K562 (cell line): ENCODE measurements around the gene PRSS50. TPM values are rescaled to one million over a fixed set of nuclear protein-coding genes. Genes with fewer than 3 reads are reported as not detected.

ENCODE experiments used
- ATAC-seq: fragments of 200-7000 bp; cut with Tn5 transposase; 3 replicates; pipeline ENCODE4 v1.9.1; 2020; ENCODE audit warnings: moderate library complexity
- BruUV-seq: library from RNA; stranded (reverse); fragments of 400-500 nt; replicated peaks from 2 replicates; lab custom pipeline; 2021; lab: Mats Ljungman, UMichigan
- CTCF ChIA-PET: fragments of 300-600 bp; formaldehyde crosslinking; extraction: SDS; loops from one replicate; lab custom pipeline; 2021; ENCODE audit warnings: low intra/inter-chr PET ratio; lab: Yijun Ruan, JAX
- POLR2A ChIA-PET: fragments of 300-600, 350-650 bp; sonication (Branson Sonifier 250); formaldehyde crosslinking; extraction: SDS; loops from one replicate; lab custom pipeline; 2021; ENCODE audit warnings: antibody characterized with exemption, inconsistent platforms; lab: Yijun Ruan, JAX
- DNase-seq, 4 experiments: peaks; one replicate each; pipeline versions ENCODE4 v3.0.0 to v3.0.0-alpha.2; 2011 to 2018; ENCODE audit warnings: low spot score in 3 of 4, mixed read lengths in 3 of 4; ENCODE audit errors: extremely low read depth in 1 of 4
- FAIRE-seq: peaks from 2 replicates; lab custom pipeline; 2011; peaks lifted over from hg19 to GRCh38; lab: Jason Lieb, UNC
- H2AFZ ChIP-seq: 2 replicates; pipeline ENCODE4 v1.6.0; 2011; ENCODE audit warnings: low read depth, low read length, control low read depth, inconsistent platforms
- H3K27ac ChIP-seq: fragments of 200-600 bp; 3 replicates; pipeline ENCODE4 v1.8.0; 2011; ENCODE audit warnings: low read depth, mild to moderate bottlenecking, control low read depth, inconsistent platforms, low read length, moderate library complexity, mixed read lengths; ENCODE audit errors: extremely low read depth
- H3K27me3 ChIP-seq, 2 experiments: fragments of 300-600 bp in 1 of 2; 2 replicates in 1 of 2; 3 replicates in 1 of 2; pipeline versions ENCODE4 v1.6.0 to v1.8.0; 2011; ENCODE audit warnings: inconsistent platforms in 2 of 2, low read length in 2 of 2, mild to moderate bottlenecking in 1 of 2, mixed read lengths in 1 of 2, moderate library complexity in 1 of 2; ENCODE audit not compliant: control insufficient read depth in 2 of 2, insufficient read depth in 2 of 2
- H3K36me3 ChIP-seq: fragments of 300-600 bp; 3 replicates; pipeline ENCODE4 v1.8.0; 2011; ENCODE audit warnings: mild to moderate bottlenecking, low read length, inconsistent platforms; ENCODE audit not compliant: control insufficient read depth, insufficient read depth
- H3K4me1 ChIP-seq, 2 experiments: fragments of 200-600 bp in 1 of 2; replicated peaks in 1 of 2; 2 replicates in 1 of 2; 3 replicates in 1 of 2; pipeline versions ENCODE4 v1.5.1 to v1.8.0; 2011; ENCODE audit warnings: inconsistent platforms in 2 of 2, low read length in 2 of 2, mild to moderate bottlenecking in 1 of 2, mixed read lengths in 1 of 2, moderate library complexity in 1 of 2; ENCODE audit not compliant: control insufficient read depth in 2 of 2, insufficient read depth in 2 of 2
- H3K4me2 ChIP-seq: 2 replicates; pipeline ENCODE4 v1.6.1; 2011; ENCODE audit warnings: low read length, control low read depth, inconsistent platforms, mixed read lengths; ENCODE audit not compliant: insufficient read depth
- H3K4me3 ChIP-seq: fragments of 200-600 bp; sonication (generic), shearing (Covaris generic); 2 replicates; pipeline ENCODE4 v1.5.1; 2016; ENCODE audit warnings: control low read depth, inconsistent platforms
- H3K79me2 ChIP-seq: fragments of 200-600 bp; 3 replicates; pipeline ENCODE4 v1.8.0; 2011; ENCODE audit warnings: low read length, inconsistent platforms; ENCODE audit not compliant: control insufficient read depth, insufficient read depth
- H3K9ac ChIP-seq, 2 experiments: 2 replicates each; pipeline versions ENCODE4 v1.6.0 to v1.6.1; 2011; ENCODE audit warnings: low read depth in 2 of 2, low read length in 2 of 2, control low read depth in 1 of 2, inconsistent platforms in 1 of 2, mild to moderate bottlenecking in 1 of 2, mixed read lengths in 1 of 2; ENCODE audit not compliant: insufficient read depth in 1 of 2
- H3K9me1 ChIP-seq: one replicate; pipeline ENCODE4 v1.6.0; 2011; ENCODE audit warnings: inconsistent platforms, mild to moderate bottlenecking, low read length, moderate library complexity; ENCODE audit not compliant: control insufficient read depth, insufficient read depth
- H3K9me3 ChIP-seq: replicated peaks from 2 replicates; pipeline ENCODE4 v1.5.1; 2011; ENCODE audit warnings: low read depth, low read length, inconsistent platforms; ENCODE audit not compliant: control insufficient read depth, insufficient read depth
- H4K20me1 ChIP-seq: replicated peaks from 2 replicates; pipeline ENCODE4 v1.6.1; 2011; ENCODE audit warnings: low read length, inconsistent platforms, mixed read lengths; ENCODE audit not compliant: control insufficient read depth, insufficient read depth
- BRD9 ChIP-seq: fragments of 450-650 bp; IDR thresholded peaks from 2 replicates; pipeline ENCODE4 v1.6.1; 2018; ENCODE audit warnings: low read depth; ENCODE audit not compliant: partially characterized antibody
- CSDE1 ChIP-seq, 2 experiments: fragments of 450-650 bp; IDR thresholded peaks; 2 replicates each; pipeline ENCODE4 v1.6.1; 2016; ENCODE audit warnings: mild to moderate bottlenecking in 1 of 2
- DLX4 ChIP-seq: fragments of 250-450 bp; sonication (Bioruptor Pico); IDR thresholded peaks from 2 replicates; pipeline ENCODE4 v1.6.1; 2021; ENCODE audit warnings: mild to moderate bottlenecking
- E2F8 ChIP-seq: fragments of 450-650 bp; IDR thresholded peaks from 2 replicates; pipeline ENCODE4 v1.7.1; 2018; ENCODE audit warnings: mild to moderate bottlenecking, low read depth; ENCODE audit not compliant: partially characterized antibody
- HMG20A ChIP-seq: fragments of 450-650 bp; formaldehyde crosslinking; conservative IDR thresholded peaks from 2 replicates; pipeline ENCODE4 v1.4.0; 2020; ENCODE audit warnings: mild to moderate bottlenecking, mixed read lengths
- KAT8 ChIP-seq: fragments of 450-650 bp; IDR thresholded peaks from 2 replicates; pipeline ENCODE4 v1.6.1; 2016; ENCODE audit warnings: low read depth, mild to moderate bottlenecking
- MCM2 ChIP-seq: fragments of 450-650 bp; IDR thresholded peaks from 2 replicates; pipeline ENCODE4 v1.6.1; 2017; ENCODE audit warnings: low read depth, mild to moderate bottlenecking
- NR2F6 ChIP-seq: fragments of 450-650 bp; formaldehyde crosslinking; IDR thresholded peaks from 2 replicates; pipeline ENCODE4 v1.4.0; 2020; ENCODE audit warnings: mild to moderate bottlenecking
- NR4A1 ChIP-seq, 2 experiments: fragments of 250-450 bp in 1 of 2; fragments of 450-650 bp in 1 of 2; sonication (Bioruptor Pico) in 1 of 2; IDR thresholded peaks; 2 replicates each; pipeline versions ENCODE4 v1.4.0 to v1.6.1; 2016 to 2020; ENCODE audit warnings: mild to moderate bottlenecking in 2 of 2, missing compliant biosample characterization in 1 of 2, missing genetic modification characterization in 1 of 2, moderate library complexity in 1 of 2
- NUFIP1 ChIP-seq: fragments of 450-650 bp; IDR thresholded peaks from 2 replicates; pipeline ENCODE4 v1.6.1; 2018; ENCODE audit not compliant: partially characterized antibody
- PBX2 ChIP-seq, 2 experiments: IDR thresholded peaks in 1 of 2; conservative IDR thresholded peaks in 1 of 2; 2 replicates each; pipeline ENCODE4 v1.6.1; 2016; ENCODE audit warnings: low read depth in 2 of 2, mild to moderate bottlenecking in 1 of 2, missing compliant biosample characterization in 1 of 2, missing genetic modification characterization in 1 of 2, moderate library complexity in 1 of 2
- POLR2AphosphoS2 ChIP-seq: IDR thresholded peaks from 2 replicates; pipeline ENCODE4 v1.6.1; 2012; ENCODE audit warnings: low read length, improper control_type of control experiment
- SNIP1 ChIP-seq: fragments of 450-650 bp; IDR thresholded peaks from 2 replicates; pipeline ENCODE4 v1.7.1; 2017; ENCODE audit warnings: low read depth, mild to moderate bottlenecking
- WGBS: fragments of 100-300 bp; shearing (Covaris generic); methylation state at CpG from one replicate; pipeline ENCODE4 v1.1.6; 2016; ENCODE audit warnings: low coverage, mixed read lengths; ENCODE audit not compliant: insufficient coverage; ENCODE audit errors: missing lambda C conversion rate; 5-methylcytosine and 5-hydroxymethylcytosine counted together
- in situ Hi-C: fragments of 300-500 bp; cut with MboI; formaldehyde crosslinking; loops from 4 replicates; pipeline ENCODE4 v1.15.0; 2018; ENCODE audit warnings: inconsistent platforms, mixed read lengths
- intact Hi-C: fragments of 100-400 bp; cut with micrococcal nuclease; formaldehyde crosslinking; loops from 2 replicates; pipeline ENCODE4 v1.14.2; 2022
- polyA plus RNA-seq, 8 experiments: library from polyadenylated mRNA; depleted of rRNA in 4 of 8; stranded (reverse) in 5 of 8; unstranded in 3 of 8; fragments of >200 nt; fragmentation: Nextera tagmentation in 2 of 8; fragmentation: Illumina TruSeq in 1 of 8; extraction: Ambion mirVana in 2 of 8; extraction: Trizol in 1 of 8; gene quantifications; 2 replicates each; pipeline versions ENCODE4 v1.2.1 to v1.2.3, GENCODE V29; 2011 to 2014; ENCODE audit warnings: inconsistent platforms in 1 of 8, missing spikeins in 1 of 8
- total RNA-seq, 7 experiments: library from RNA; depleted of rRNA in 6 of 7; stranded (reverse); fragments of >200 nt in 6 of 7; fragmentation: Illumina TruSeq in 2 of 7; extraction: Trizol in 2 of 7; gene quantifications; 2 replicates each; pipeline versions ENCODE4 v1.2.1 to v1.2.3, GENCODE V29; 2011 to 2021; ENCODE audit warnings: low replicate concordance in 1 of 7

The PRSS50 gene
- total and polyA plus RNA-seq, 9 of the 15 experiments (the other 6 are each of a cell fraction or from before 2014, with no cell fraction given) = 0.01 TPM; not detected in 8

GRCh38 chr3:46710229-46710628, 7.4 kb downstream of the PRSS50 start:
- in situ Hi-C loops (loop anchor here (10.0 kb wide), 1 partner anchor 645 kb away; no protein-coding TSS in a partner anchor), intact Hi-C loops (no loop called here)
- Histone ChIP-seq H3K4me2 (no peak overlapping the region), H3K27ac (no peak overlapping the region), H3K79me2 (no peaks in the 10 kb centered on the region), H3K4me1 (no peaks in the 10 kb centered on the region), H3K9me1 (no peaks in the 10 kb centered on the region), H2AFZ (no peak overlapping the region), H4K20me1 (peaks cover 27% of the 10 kb centered on the region), H3K27me3 (peaks cover 11 to 63% of the 10 kb centered on the region in 2 experiments; a peak in 4 of 5 replicates), H3K9me3 (no peaks in the 10 kb centered on the region), H3K4me3 (no peak overlapping the region), H3K36me3 (no peaks in the 10 kb centered on the region), H3K9ac (0 out of 4 replicates have a peak overlapping the region, but pooled peaks of 1 of the 2 experiments have one; percentile 23)
- ATAC-seq (no peak), DNase-seq (no peak), FAIRE-seq (no peak)
- CTCF ChIA-PET = no interaction called here
- POLR2A ChIA-PET = interaction anchor here (0.6 to 1.1 kb wide), 5 partner anchors 8 to 542 kb away, joined by 3 to 6 read pairs (median 3); partner anchors contain the start of gene NBEAL2
- BruUV-seq = no TSS peak
- WGBS = 0% methylated on average over 7 of the region's 7 CpGs
- TF ChIP-seq MCM2 (no peak), PBX2 (CRISPR knock-in tag; IDR thresholded peaks at IDR 0.05; ENCODE audit: low read depth) (no peak), PBX2 (tag; conservative IDR thresholded peaks at IDR 0.05; ENCODE audit: low read depth) (no peak), NR2F6 (CRISPR knock-in tag) (no peak), DLX4 (CRISPR knock-in tag) (no peak), E2F8 (no peak), HMG20A (CRISPR knock-in tag) (no peak), NUFIP1 (no peak), POLR2AphosphoS2 (no peak), NR4A1 (CRISPR knock-in tag; IDR thresholded peaks at IDR 0.05) (no peak), NR4A1 (tag; IDR thresholded peaks at IDR 0.05) (no peak), CSDE1 (IDR thresholded peaks at IDR 0.05) (no peak), KAT8 (no peak), BRD9 (no peak), SNIP1 (no peak)
